HG03521 (cell line): ENCODE data around the gene HMGN1.

Experiments
- ATAC-seq: cut with Tn5 transposase; IDR thresholded peaks from one replicate; pipeline ENCODE4 v1.9.1; 2021; ENCODE audit warnings: mild to moderate bottlenecking, moderate library complexity; ENCODE audit not compliant: unreplicated experiment

The HMGN1 gene

GRCh38 chr21:39334611-39335010, 14.3 kb downstream of the HMGN1 start:
- ATAC-seq = no peak

GRCh38 chr21:39332175-39332574, 16.7 kb downstream of the HMGN1 start:
- no peak for ATAC-seq

- ATAC-seq = no peak
Observed at GRCh38 chr21:39330001-39330400, 18.9 kb downstream of the HMGN1 start.

DNA sequence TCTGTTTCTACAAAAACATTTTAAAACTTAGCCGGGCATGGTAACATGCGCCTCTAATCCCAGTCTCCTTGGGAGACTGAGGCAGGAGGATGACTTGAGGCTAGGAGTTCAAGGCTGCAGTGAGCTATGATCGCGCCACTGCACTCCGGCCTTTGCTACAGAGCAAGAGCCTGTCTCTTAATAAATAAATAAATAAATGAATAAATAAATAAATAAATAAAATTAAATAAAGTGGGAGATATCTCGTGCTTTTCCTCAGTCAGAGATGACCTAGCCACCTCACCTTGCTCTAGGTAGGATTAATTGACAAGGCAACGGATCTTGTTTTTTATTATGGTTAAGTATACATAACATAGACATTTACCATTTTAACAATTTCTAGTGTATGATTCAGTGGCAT, 21.2 kb downstream of the HMGN1 start:
- no peak for ATAC-seq

- no peak for ATAC-seq
Observed at GRCh38 chr21:39326607-39327307, 22.1 kb downstream of the HMGN1 start.

GRCh38 chr21:39325458-39325857, 23.4 kb downstream of the HMGN1 start:
- no peak for ATAC-seq

- no peak for ATAC-seq
Observed at GRCh38 chr21:39321424-39321823, 27.5 kb downstream of the HMGN1 start.

DNA sequence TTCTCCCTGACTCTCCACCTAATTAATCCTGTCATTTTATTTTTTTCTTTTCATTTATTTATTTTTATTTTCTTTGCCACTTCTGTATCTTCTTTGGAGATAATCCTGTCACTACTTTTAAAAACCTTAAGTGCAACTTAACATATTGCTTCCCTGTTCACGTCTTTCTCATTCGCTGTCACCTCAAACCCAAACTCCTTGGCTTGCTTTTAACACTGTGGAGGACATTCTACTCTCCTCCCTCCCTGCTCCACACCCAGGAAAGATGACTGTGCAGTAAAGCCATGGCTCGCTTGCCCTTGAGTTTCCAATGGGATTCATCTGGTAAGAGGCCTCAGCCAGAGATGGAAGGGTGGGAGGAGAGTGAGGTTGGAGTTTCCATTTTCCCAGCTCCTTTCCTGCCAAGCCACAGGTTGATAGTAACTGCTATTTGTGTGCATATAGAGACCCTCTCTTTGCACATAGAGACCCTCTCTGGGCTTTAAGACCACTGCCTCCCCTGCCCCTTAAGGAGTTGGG, 29.0 kb downstream of the HMGN1 start:
- ATAC-seq = no peak

GRCh38 chr21:39319251-39319756, 29.6 kb downstream of the HMGN1 start:
- no peak for ATAC-seq

- ATAC-seq = no peak
Observed at GRCh38 chr21:39318091-39318959, 30.6 kb downstream of the HMGN1 start.

DNA sequence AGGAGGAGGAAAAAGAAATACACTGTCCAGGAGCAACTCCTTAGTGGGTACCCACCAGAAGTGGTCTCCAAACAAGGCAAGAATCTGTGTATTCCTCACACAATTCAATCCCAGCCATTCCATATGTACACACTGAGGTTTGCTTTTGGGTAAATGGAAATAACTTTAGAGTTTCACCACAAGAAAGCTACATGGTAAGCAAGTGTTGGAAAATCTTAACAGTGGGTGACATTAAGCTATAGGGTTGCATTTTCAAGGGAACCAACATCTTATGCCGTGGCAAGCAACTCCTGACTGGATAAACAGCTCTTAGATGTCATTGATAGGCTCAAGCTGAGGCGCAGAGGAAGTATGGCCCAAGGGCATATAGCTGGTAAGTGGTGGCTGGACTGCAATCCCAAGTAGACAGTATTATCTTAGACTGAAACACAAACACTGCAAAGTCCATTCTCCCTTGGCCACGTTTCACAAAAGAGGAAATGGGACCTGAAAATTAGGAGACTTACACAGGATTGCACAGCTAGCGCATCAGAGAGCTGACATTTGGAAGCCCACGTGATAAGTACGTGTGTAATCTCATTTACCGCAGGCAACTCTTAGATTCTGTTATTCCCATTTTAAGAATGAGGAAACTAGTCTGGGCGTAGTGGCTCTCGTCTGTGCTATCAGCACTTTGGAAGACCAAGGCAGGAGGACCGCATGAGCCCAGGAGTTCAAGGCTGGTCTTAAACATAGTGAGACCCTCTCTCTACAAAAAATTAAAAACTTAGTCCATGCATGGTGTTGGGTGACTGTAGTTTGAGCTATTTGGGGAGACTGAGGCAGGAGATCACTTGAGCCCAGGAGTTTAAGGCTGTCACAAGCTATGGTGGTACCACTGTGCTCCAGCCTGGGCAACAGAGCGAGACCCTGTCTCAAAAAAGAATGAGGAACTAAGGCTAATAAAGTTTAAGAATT, 31.5 kb downstream of the HMGN1 start:
- ATAC-seq = no peak

- ATAC-seq = no peak
Observed at GRCh38 chr21:39316729-39317128, 32.2 kb downstream of the HMGN1 start.

DNA sequence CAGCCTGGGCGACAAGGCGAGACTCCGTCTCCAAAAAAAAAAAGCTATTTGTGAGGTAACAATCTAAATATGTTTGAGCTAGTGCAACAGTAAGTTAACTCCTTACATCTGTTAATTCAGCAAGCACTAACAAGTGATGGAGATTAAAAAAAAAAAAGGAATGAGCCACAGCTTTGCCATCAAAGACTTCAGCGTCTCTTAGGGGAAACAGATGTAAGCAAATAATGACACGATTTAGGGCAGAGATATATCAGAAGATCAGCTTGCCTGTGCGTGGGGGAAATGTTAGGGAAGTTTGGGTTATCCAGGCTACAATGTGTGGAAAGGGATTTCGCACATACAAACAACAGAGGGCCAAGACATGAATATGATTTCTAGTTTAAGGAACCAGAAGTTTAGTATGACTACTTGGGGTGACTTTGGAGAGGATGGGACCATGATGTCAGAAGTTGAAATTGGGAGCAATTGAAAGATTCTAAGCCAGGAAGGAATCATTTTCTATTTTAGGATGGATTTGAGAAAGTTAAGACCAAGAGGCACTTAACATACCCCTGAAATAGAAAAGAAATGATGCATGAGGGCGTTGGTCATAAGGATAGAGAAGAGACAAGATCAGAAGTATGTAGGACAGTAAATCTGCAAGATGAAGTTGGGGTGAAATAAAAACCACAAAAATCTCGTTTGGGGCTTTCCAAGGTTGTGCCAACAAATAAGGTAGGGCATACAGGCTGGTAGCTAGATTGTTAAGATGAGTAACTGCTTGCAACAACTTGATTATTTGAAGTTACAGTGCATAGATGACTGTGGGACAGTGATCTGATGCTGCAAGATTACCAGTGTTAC, 33.1 kb downstream of the HMGN1 start:
- ATAC-seq = no peak

DNA sequence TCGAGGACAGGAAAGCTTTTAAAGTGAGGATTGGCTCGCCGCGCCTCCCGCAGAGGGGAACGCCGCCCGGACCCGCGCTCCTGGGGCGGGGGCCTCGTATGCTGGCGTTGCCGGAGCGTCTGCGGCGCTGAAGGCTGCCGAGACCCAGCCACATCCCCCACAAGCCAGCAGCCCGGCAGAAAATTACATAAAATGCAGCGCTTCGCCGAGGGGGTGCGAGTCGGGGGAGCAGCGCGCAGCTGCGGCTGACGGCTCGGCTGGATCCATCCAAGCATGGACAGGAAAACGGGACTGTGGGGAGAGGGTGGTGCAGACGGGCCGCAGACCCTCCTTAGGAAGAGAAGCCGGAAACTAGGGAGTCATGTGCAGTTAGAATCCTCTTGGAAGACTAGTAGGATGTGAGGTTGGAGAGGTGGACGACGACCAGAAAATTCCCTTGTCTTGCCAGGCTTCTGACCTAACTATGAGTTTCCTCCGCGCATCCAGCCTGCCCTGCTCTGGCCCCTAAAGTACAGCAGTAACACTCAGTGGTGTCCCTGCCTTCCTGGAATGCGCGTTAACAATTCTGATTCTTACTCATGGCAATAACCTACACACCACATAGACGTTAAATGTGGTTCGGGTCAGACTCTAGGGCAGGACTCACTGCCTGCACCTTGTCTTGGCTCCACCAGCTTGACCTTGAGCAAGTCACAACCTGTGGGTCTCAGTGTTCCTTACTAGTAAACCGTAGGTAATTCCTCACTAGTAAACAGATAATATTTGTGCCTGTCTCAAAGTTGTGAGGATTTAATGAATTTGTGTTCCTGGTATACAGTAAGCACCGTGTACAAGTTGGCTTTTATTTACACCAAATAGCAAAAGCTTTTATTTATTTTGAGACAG, 34.5 kb downstream of the HMGN1 start:
- peak; percentile 5 for ATAC-seq

- ATAC-seq = peak; percentile 43
Observed at GRCh38 chr21:39313571-39314142, 35.2 kb downstream of the HMGN1 start, which contains the start of gene BRWD1. BRWD1 (minus strand) TSS chr21:39313632; CDS start chr21:39313491, 141 bp downstream.

- ATAC-seq = peak; percentile 11
Observed at GRCh38 chr21:39313042-39313570, 35.8 kb downstream of the HMGN1 start.

DNA sequence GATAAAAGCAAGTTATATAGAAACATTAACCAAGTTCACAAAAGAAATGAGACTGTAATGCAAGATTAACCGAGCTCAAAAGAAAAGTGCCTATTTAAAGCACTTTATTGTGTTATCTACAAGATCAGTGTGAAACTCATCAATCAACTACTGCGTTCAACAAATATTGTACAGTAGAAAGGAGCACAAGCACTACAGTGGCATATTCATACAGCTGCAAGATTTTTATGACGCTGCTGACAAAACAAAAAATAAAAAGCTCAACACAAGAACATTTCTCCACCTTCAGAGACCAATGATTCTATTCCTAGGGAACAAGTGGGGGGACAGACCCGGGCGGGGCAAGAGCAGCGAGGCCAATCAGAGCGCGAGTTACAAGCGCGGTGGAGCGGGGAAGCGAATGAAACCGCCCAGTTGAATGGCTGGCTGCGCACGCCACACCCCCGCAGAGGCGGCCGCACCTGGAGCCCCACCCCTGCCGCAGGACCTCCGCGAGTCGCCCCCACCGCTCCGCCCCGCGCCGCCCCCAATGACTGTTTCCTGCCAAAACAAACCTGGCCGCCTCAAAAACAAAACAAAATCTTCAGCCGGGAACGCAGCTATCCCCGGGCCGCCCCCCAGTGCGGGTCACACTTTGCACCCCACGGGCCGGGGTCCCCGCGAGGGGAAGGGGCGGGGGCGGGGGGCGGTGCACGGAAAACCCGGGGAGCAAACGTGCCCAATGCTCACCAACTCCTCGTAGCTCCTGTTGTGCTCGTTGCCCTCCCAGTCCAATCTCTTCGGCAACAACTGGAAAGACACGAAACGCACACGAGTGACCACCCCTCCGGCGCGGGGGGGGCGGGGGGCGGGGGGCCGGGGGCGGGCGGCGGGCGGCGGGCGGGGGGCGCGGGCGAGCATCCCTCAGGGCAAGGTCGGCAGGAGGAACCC, 36.5 kb downstream of the HMGN1 start:
- ATAC-seq = peak; percentile 76
